ENCODE data around the gene BCL7A. TPM values are rescaled to one million over a fixed set of nuclear protein-coding genes. Genes with fewer than 3 reads are reported as not detected.
A peak's percentile ranks its signal among the peaks of the same experiment; 100 is the strongest.

BCL7A gene
- total RNA-seq, 6 experiments from 2014 or later, result 2.6 to 3.8 (median 3.4) TPM

DNA sequence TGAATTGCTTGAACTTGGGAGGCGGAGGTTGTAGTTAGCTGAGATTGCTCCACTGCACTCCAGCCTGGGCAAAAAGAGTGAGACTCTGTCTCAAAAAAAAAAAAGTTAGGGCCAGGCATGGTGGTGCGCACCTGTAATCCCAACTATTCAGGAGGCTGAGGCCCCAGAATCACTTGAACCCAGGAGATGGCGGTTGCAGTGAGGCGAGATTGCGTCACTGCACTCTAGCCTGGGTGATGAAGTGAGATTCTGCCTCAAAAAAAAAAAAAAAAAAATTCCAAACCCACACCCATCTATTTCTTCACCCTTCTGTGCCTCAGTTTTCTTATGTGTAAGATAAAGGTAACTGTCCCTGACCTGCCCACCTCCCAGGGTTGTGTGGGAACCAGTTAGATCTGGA lies 45.9 kb downstream of the BCL7A start:
- H3K36me3 Mint-ChIP-seq (ENCODE audit: low read depth), result no peaks in the 10 kb centered on the region
- TF ChIP-seq, protein P1, sequence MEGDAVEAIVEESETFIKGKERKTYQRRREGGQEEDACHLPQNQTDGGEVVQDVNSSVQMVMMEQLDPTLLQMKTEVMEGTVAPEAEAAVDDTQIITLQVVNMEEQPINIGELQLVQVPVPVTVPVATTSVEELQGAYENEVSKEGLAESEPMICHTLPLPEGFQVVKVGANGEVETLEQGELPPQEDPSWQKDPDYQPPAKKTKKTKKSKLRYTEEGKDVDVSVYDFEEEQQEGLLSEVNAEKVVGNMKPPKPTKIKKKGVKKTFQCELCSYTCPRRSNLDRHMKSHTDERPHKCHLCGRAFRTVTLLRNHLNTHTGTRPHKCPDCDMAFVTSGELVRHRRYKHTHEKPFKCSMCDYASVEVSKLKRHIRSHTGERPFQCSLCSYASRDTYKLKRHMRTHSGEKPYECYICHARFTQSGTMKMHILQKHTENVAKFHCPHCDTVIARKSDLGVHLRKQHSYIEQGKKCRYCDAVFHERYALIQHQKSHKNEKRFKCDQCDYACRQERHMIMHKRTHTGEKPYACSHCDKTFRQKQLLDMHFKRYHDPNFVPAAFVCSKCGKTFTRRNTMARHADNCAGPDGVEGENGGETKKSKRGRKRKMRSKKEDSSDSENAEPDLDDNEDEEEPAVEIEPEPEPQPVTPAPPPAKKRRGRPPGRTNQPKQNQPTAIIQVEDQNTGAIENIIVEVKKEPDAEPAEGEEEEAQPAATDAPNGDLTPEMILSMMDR (IDR thresholded peaks at IDR 0.05), result no peak
- H3K9me3 Mint-ChIP-seq, result no peaks in the 10 kb centered on the region
- no peak overlapping the region for H3K4me3 Mint-ChIP-seq
- peaks cover 39% of the 10 kb centered on the region for H3K4me1 Mint-ChIP-seq (ENCODE audit: low read depth)
- peaks cover 2% of the 10 kb centered on the region; the same call in 1 of the 2 replicates for H3K27me3 Mint-ChIP-seq (ENCODE audit: insufficient read depth)
- no peak overlapping the region for H3K27ac Mint-ChIP-seq
- no peak for DNase-seq

DNA sequence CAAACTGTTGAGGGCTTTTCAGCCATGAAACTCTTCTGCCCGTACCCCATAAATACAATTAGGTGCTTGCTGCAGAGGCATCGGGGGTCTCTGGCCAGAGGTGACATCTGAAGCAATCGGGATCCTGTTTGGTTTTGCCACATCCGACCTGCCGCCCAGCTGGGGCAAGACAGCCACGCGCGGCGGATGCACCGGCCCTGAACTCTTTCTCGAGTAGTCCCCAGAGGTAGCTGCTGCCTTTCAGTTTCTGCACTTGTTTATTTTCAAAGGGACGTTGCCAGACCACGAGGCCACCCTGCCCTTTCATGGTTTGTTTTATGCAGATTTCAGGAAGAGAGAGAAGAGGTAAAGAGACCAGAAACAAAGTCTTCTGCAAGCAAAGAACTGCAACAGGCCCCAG lies 46.3 kb downstream of the BCL7A start:
- no peaks in the 10 kb centered on the region for H3K9me3 Mint-ChIP-seq
- no peak overlapping the region for H3K4me3 Mint-ChIP-seq
- H3K27me3 Mint-ChIP-seq (ENCODE audit: insufficient read depth), result peaks cover 3% of the 10 kb centered on the region
- no peak for DNase-seq
- H3K4me1 Mint-ChIP-seq (ENCODE audit: low read depth), result peaks cover 39% of the 10 kb centered on the region
- H3K36me3 Mint-ChIP-seq (ENCODE audit: low read depth), result no peaks in the 10 kb centered on the region
- H3K27ac Mint-ChIP-seq, result no peak overlapping the region
- TF ChIP-seq, protein P1 (IDR thresholded peaks at IDR 0.05), result no peak

DNA sequence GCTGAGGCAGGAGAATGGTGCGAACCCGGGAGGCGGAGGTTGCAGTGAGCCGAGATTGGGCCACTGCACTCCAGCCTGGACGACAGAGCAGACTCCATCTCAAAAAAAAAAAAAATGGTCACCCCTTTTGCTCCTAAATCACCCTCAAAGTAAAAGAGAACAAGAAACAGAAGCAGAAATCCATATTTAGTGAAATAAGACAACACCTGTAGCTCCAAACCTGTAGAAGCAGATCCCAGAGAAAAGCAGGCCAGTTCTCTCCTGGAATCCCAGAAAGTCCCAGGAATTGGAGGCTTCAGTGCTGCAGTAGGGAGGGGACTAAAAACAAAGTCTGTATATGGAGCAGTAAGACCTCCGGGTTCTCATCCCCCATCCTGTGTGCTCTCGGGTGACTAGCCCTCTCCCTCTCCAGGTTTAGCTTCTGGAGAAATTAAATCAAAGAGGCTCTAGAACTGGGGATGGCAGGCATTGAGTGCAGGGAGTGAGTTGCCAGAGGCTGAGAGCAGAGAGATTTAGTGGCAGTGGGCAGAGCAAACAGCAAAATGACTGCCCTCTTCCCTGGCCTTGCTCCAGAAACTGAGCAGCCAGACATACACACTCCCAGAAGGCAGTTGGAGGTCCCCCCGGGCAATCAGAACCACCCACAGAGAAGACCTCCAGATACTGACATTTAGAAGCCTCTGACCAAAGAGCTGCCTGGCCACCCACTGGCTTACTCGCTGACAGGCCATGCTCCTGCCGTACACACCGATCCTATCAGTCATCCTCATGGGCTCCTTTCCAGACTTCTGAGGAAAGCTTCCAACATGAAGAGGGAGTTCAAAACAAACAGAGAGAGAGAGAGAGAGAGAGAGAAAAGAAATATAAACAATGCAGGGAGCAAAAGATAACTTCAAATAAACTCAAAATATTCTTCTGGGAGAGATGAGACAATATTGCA lies 50.6 kb downstream of the BCL7A start:
- H3K4me3 Mint-ChIP-seq, result peak overlapping the region; percentile 42
- H3K9me3 Mint-ChIP-seq, result no peaks in the 10 kb centered on the region
- TF ChIP-seq, protein P1 (IDR thresholded peaks at IDR 0.05), result no peak
- peaks cover 18% of the 10 kb centered on the region for H3K4me1 Mint-ChIP-seq (ENCODE audit: low read depth)
- H3K27me3 Mint-ChIP-seq (ENCODE audit: insufficient read depth), result peaks cover 2% of the 10 kb centered on the region; the same call in 1 of the 2 replicates
- H3K27ac Mint-ChIP-seq, result peak overlapping the region; percentile 49
- DNase-seq, result peak; percentile 98
- H3K36me3 Mint-ChIP-seq (ENCODE audit: low read depth), result no peaks in the 10 kb centered on the region

DNA sequence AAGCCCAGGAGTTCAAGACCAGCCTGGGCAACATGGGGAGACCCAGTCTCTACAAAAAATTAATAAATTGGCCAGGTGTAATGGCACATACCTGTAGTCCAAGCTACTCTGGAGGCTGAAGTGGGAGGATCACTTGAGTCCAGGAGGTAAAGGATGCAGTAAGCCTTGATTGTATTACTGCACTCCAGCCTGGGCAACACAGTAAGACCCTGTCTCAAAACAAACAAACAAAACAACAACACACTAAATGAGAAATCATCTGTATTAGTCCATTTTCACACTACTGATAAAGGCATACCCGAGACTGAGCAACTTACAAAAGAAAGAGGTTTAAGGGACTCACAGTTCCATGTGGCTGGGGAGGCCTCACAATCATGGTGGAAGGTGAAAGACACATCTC lies 52.1 kb downstream of the BCL7A start:
- peaks cover 18% of the 10 kb centered on the region for H3K4me1 Mint-ChIP-seq (ENCODE audit: low read depth)
- no peak overlapping the region for H3K4me3 Mint-ChIP-seq

DNA sequence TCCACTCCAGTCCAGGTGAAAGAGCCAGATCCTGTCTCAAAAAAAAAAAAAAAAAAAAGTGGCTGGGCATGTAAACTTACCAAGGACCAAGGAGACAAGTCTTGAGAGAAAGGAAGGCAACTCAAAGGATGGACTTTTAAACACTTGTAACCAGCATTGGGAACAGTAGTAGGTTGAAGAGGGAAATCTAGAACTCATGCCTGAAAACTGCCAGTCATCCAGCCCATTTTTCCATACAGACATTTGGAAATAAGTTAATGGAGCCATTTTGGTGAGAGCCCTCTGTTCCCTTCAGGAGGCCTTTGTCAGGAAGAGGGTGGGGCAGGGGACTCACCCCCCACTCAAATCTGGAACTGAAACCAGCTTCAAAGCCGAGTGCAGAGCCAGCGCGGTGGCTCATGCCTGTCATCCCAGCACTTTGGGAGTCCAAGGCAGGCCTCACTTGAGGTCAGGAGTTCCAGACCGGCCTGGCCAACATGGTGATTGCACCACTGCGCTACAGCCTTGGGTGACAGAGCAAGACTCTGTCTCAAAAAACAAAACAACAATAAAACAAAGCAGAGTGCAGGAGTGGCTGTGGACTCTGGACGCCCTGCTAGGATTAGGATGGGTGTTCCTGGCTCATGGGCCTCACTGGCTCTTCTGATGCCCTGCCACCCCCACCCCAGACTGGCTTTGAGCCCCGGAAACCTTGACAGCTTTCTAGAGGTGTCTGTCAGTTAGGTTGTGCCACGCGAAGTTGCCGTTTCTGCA lies 55.2 kb downstream of the BCL7A start:
- Mint-ChIP-seq H3K4me1 (ENCODE audit: low read depth) (peaks cover 40% of the 10 kb centered on the region), H3K27ac (no peak overlapping the region), H3K36me3 (ENCODE audit: low read depth) (no peaks in the 10 kb centered on the region), H3K27me3 (ENCODE audit: insufficient read depth) (peaks cover 2% of the 10 kb centered on the region), H3K9me3 (no peaks in the 10 kb centered on the region), H3K4me3 (no peak overlapping the region)
- DNase-seq, result no peak
- TF ChIP-seq, protein P1 (IDR thresholded peaks at IDR 0.05), result no peak

More for the DNA sequence above, 52.1 kb downstream of the BCL7A start:
- Mint-ChIP-seq H3K36me3 (ENCODE audit: low read depth) (no peaks in the 10 kb centered on the region), H3K9me3 (no peaks in the 10 kb centered on the region), H3K27ac (no peak overlapping the region), H3K27me3 (ENCODE audit: insufficient read depth) (peaks cover 2% of the 10 kb centered on the region; the same call in 1 of the 2 replicates)
- DNase-seq, result no peak
- TF ChIP-seq, protein P1 (IDR thresholded peaks at IDR 0.05), result no peak

Data from HFFc6 (cell line).